Left lung (tissue), 10 donors: Measurements from ENCODE around the gene PRDM2. TPM values are rescaled to one million over a fixed set of nuclear protein-coding genes. Genes with fewer than 3 reads are reported as not detected.

Experiments used
- ATAC-seq: fragments of 200-7000 bp; cut with Tn5 transposase; one replicate; pipeline ENCODE4 v1.9.1; 2020; ENCODE audit warnings: moderate library complexity
- DNase-seq, 4 donors: peaks; one replicate each; pipeline ENCODE4 v3.0.0-alpha.2; 2013 to 2020
- H3K27ac ChIP-seq, 2 donors: fragments of 200-600 bp; sonication (generic) in 1 of 2; one replicate each; pipeline versions ENCODE4 v1.5.0 to v1.8.0; 2020 to 2021
- H3K27me3 ChIP-seq, 2 donors: fragments of 200-600 bp; sonication (generic) in 1 of 2; one replicate each; pipeline versions ENCODE4 v1.5.0 to v1.8.0; 2020 to 2021
- H3K36me3 ChIP-seq, 2 donors: fragments of 200-600 bp; sonication (generic) in 1 of 2; one replicate each; pipeline versions ENCODE4 v1.5.0 to v1.8.0; 2020 to 2021
- H3K4me1 ChIP-seq, 2 donors: fragments of 200-600 bp; one replicate each; pipeline ENCODE4 v1.8.0; 2021
- H3K4me3 ChIP-seq, 2 donors: fragments of 200-600 bp; sonication (generic) in 1 of 2; one replicate each; pipeline versions ENCODE4 v1.5.0 to v1.8.0; 2020 to 2021; ENCODE audit warnings: mild to moderate bottlenecking in 1 of 2
- H3K9me3 ChIP-seq, 2 donors: fragments of 200-600 bp; sonication (generic) in 1 of 2; one replicate each; pipeline versions ENCODE4 v1.5.0 to v1.8.0; 2020 to 2021
- CTCF ChIP-seq, 2 donors: fragments of 200-600 bp; sonication (generic) in 1 of 2; IDR thresholded peaks; one replicate each; pipeline versions ENCODE4 v1.5.0 to v1.8.0; 2021; ENCODE audit warnings: antibody characterized with exemption in 2 of 2
- intact Hi-C, 2 donors: fragments of 100-400 bp; cut with DNase I; formaldehyde crosslinking; loops; one replicate each; pipeline versions ENCODE4 v1.11.2 to v1.14.2; 2022
- polyA plus RNA-seq, 6 donors: library from polyadenylated mRNA; unstranded; fragments of 120-200 nt; gene quantifications; one replicate each; pipeline ENCODE4 v1.2.1, GENCODE V29; 2013; ENCODE audit not compliant: insufficient read length in 6 of 6
- total RNA-seq, 2 donors: library from RNA; stranded (reverse); fragmentation: NEBNext Ultra II Directional; extraction: Animal tissue kit (Norgen Biotek cat#: 25700); gene quantifications; one replicate each; pipeline ENCODE4 v1.2.1, GENCODE V29; 2021
- donor health status: DM: no; HTN: yes; CAD: no.
- donor health status: DM: no; HTN: no; CAD: no.

PRDM2 gene
- total and polyA plus RNA-seq, 8 donors: 39.6 to 51.7 (median 44.9) TPM

GRCh38 chr1:13769830-13770229 is 69.8 kb downstream of the PRDM2 start:
- H3K27me3 ChIP-seq: no peaks in the 10 kb centered on the region
- H3K4me3 ChIP-seq: no peak overlapping the region
- no peaks in the 10 kb centered on the region for H3K9me3 ChIP-seq
- H3K36me3 ChIP-seq: peaks cover 0 to 17% of the 10 kb centered on the region in 2 donors
- no peak overlapping the region for H3K27ac ChIP-seq
- intact Hi-C loops: no loop called here
- no peak for TF ChIP-seq CTCF (IDR thresholded peaks at IDR 0.05)
- peaks cover 3 to 42% of the 10 kb centered on the region in 2 donors for H3K4me1 ChIP-seq
- DNase-seq: no peak
- no peak for ATAC-seq

GRCh38 chr1:13770743-13771142 is 70.8 kb downstream of the PRDM2 start:
- Histone ChIP-seq H3K4me1 (peaks cover 3 to 35% of the 10 kb centered on the region in 2 donors), H3K4me3 (no peak overlapping the region), H3K27me3 (no peaks in the 10 kb centered on the region), H3K27ac (no peak overlapping the region), H3K36me3 (peaks cover 0 to 26% of the 10 kb centered on the region in 2 donors), H3K9me3 (no peaks in the 10 kb centered on the region)
- no peak for DNase-seq
- intact Hi-C loops: no loop called here
- ATAC-seq: no peak
- no peak for TF ChIP-seq CTCF (IDR thresholded peaks at IDR 0.05)

GRCh38 chr1:13771745-13772144 is 71.8 kb downstream of the PRDM2 start:
- Histone ChIP-seq H3K27me3 (no peaks in the 10 kb centered on the region), H3K4me1 (peaks cover 3 to 32% of the 10 kb centered on the region in 2 donors), H3K4me3 (no peak overlapping the region), H3K27ac (no peak overlapping the region), H3K36me3 (peaks cover 0 to 36% of the 10 kb centered on the region in 2 donors), H3K9me3 (no peaks in the 10 kb centered on the region)
- TF ChIP-seq CTCF (IDR thresholded peaks at IDR 0.05): no peak
- intact Hi-C loops: no loop called here
- ATAC-seq (no peak), DNase-seq (no peak)

- H3K9me3 ChIP-seq: no peaks in the 10 kb centered on the region
- H3K27me3 ChIP-seq: no peaks in the 10 kb centered on the region
- peaks cover 0 to 41% of the 10 kb centered on the region in 2 donors for H3K36me3 ChIP-seq
- peaks cover 3 to 26% of the 10 kb centered on the region in 2 donors for H3K4me1 ChIP-seq
- ATAC-seq (no peak), DNase-seq (no peak)
- no peak for TF ChIP-seq CTCF (IDR thresholded peaks at IDR 0.05)
- H3K4me3 ChIP-seq: no peak overlapping the region
- no peak overlapping the region for H3K27ac ChIP-seq
- intact Hi-C loops: no loop called here
Observed at GRCh38 chr1:13772271-13772670, 72.3 kb downstream of the PRDM2 start.

GRCh38 chr1:13774121-13774520 is 74.1 kb downstream of the PRDM2 start:
- Histone ChIP-seq H3K27ac (no peak overlapping the region), H3K4me3 (no peak overlapping the region), H3K9me3 (no peaks in the 10 kb centered on the region), H3K4me1 (peaks cover 3 to 14% of the 10 kb centered on the region in 2 donors), H3K27me3 (no peaks in the 10 kb centered on the region), H3K36me3 (peaks cover 0 to 58% of the 10 kb centered on the region in 2 donors)
- intact Hi-C loops: no loop called here
- ATAC-seq (no peak), DNase-seq (no peak)
- no peak for TF ChIP-seq CTCF (IDR thresholded peaks at IDR 0.05)
